AG20443 (cell line): ENCODE measurements around the gene ATG4B.

Source experiments
- DNase-seq: peaks from one replicate; pipeline ENCODE4 v3.0.0; 2012; ENCODE audit warnings: low spot score, mixed read lengths

ATG4B gene

GRCh38 chr2:241613017-241613780, 24.3 kb upstream of the ATG4B start:
- no peak for DNase-seq

GRCh38 chr2:241615041-241615440, 22.5 kb upstream of the ATG4B start:
- DNase-seq = no peak

GRCh38 chr2:241615522-241616052, 21.9 kb upstream of the ATG4B start:
- no peak for DNase-seq

- DNase-seq = no peak
Observed at GRCh38 chr2:241616168-241617125, 21.0 kb upstream of the ATG4B start.

- DNase-seq = no peak
Observed at GRCh38 chr2:241617431-241618154, 19.9 kb upstream of the ATG4B start.

- no peak for DNase-seq
Observed at GRCh38 chr2:241618296-241618805, 19.1 kb upstream of the ATG4B start.

GRCh38 chr2:241618829-241619228, 18.7 kb upstream of the ATG4B start:
- no peak for DNase-seq

GRCh38 chr2:241619597-241620418, 17.7 kb upstream of the ATG4B start:
- DNase-seq = no peak

- no peak for DNase-seq
Observed at GRCh38 chr2:241620419-241620769, 17.1 kb upstream of the ATG4B start.

- no peak for DNase-seq
Observed at GRCh38 chr2:241627675-241628074, 9.8 kb upstream of the ATG4B start.

GRCh38 chr2:241629762-241630435, 7.6 kb upstream of the ATG4B start:
- DNase-seq = no peak

- no peak for DNase-seq
Observed at GRCh38 chr2:241632478-241633325, 4.8 kb upstream of the ATG4B start.

- no peak for DNase-seq
Observed at GRCh38 chr2:241633561-241633960, 3.9 kb upstream of the ATG4B start.

GRCh38 chr2:241635756-241636155, 1.7 kb upstream of the ATG4B start:
- no peak for DNase-seq

- peak; percentile 76 for DNase-seq
Observed at GRCh38 chr2:241636182-241637017, 1.1 kb upstream of the ATG4B start.

GRCh38 chr2:241637795-241638660, 535 bp downstream of the ATG4B start:
- DNase-seq = peak; percentile 76

- DNase-seq = no peak
Observed at GRCh38 chr2:241638940-241639339, 1.4 kb downstream of the ATG4B start.

- DNase-seq = no peak
Observed at GRCh38 chr2:241639385-241639784, 1.9 kb downstream of the ATG4B start.
